Fibroblast of lung (primary cell): Measurements from ENCODE around the gene SNX8.

Source experiments
- EZH2 ChIP-seq: IDR thresholded peaks from 2 replicates; pipeline ENCODE4 v1.5.1; 2012; ENCODE audit warnings: low read length, control low read depth, mild to moderate bottlenecking; ENCODE audit errors: missing control alignments
- TF ChIP-seq, protein P1 (sequence below), 2 donors: IDR thresholded peaks in 1 of 2; conservative IDR thresholded peaks in 1 of 2; 1 replicate in 1 of 2; 2 replicates in 1 of 2; pipeline ENCODE4 v1.5.1; 2011 to 2012; ENCODE audit warnings: low read length in 2 of 2, control low read depth in 1 of 2, inconsistent platforms in 1 of 2, low read depth in 1 of 2, mild to moderate bottlenecking in 1 of 2

DNA sequence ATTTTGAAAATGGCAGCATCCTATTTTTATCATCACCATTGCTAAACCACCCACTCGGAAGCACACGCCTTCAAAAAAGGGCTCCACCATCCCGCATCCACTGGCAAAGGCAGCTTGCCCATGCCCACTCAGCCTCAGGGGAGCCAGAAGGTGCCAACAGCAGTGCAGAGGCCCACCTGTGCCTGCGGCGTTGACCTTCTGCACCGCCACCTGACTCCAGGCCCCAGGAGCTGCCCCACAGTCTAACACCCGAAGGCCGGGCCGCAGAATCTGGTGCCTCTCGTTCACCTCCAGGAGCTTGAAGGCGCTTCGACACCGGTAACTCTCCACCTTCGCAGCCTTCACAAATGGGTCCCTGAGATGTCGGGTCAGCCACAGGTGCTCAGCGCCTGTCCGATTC, 75.0 kb downstream of the SNX8 start:
- TF ChIP-seq, protein P1, sequence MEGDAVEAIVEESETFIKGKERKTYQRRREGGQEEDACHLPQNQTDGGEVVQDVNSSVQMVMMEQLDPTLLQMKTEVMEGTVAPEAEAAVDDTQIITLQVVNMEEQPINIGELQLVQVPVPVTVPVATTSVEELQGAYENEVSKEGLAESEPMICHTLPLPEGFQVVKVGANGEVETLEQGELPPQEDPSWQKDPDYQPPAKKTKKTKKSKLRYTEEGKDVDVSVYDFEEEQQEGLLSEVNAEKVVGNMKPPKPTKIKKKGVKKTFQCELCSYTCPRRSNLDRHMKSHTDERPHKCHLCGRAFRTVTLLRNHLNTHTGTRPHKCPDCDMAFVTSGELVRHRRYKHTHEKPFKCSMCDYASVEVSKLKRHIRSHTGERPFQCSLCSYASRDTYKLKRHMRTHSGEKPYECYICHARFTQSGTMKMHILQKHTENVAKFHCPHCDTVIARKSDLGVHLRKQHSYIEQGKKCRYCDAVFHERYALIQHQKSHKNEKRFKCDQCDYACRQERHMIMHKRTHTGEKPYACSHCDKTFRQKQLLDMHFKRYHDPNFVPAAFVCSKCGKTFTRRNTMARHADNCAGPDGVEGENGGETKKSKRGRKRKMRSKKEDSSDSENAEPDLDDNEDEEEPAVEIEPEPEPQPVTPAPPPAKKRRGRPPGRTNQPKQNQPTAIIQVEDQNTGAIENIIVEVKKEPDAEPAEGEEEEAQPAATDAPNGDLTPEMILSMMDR (conservative IDR thresholded peaks at IDR 0.05 in 1 of 2, IDR thresholded peaks at IDR 0.05 in 1 of 2; ENCODE audit: low read depth in 1 of 2, low read length in 2 of 2): no peak
- TF ChIP-seq EZH2: no peak
